NCI-H460 (cell line): ENCODE results near the gene SLC26A5. TPM values are rescaled to one million over a fixed set of nuclear protein-coding genes. Genes with fewer than 3 reads are reported as not detected.
"Not testable (repeated sequence)": the region's sequence is repeated elsewhere in the genome, so short reads cannot be mapped to it uniquely, and the experiment has no call there.

ENCODE experiments used
- DNase-seq: peaks from one replicate; pipeline ENCODE4 v3.0.0-alpha.2; 2016; ENCODE audit warnings: low read depth; ENCODE audit errors: extremely low read depth
- polyA plus RNA-seq: library from polyadenylated mRNA; depleted of rRNA; stranded (reverse); fragments of >200 nt; gene quantifications from 2 replicates; pipeline ENCODE4 v1.2.3, GENCODE V29; 2014; cell fraction: nucleus; rRNA removed
- total RNA-seq: library from RNA; depleted of rRNA; stranded (reverse); fragments of >200 nt; shearing (Covaris generic); gene quantifications from 2 replicates; pipeline ENCODE4 v1.2.3, GENCODE V29; 2014; rRNA removed

SLC26A5 gene
- total RNA-seq: not detected in 2 replicates
- polyA plus RNA-seq: not detected in 2 replicates

- peak; percentile 9 for DNase-seq
Observed at GRCh38 chr7:103446049-103446520, at the start of gene SLC26A5. Gene SLC26A5 (minus strand): TSS chr7:103446207. CDS start chr7:103421514, 24,693 bp downstream.

GRCh38 chr7:103487419-103487818 is 41.4 kb upstream of the SLC26A5 start:
- no peak for DNase-seq

- not testable (repeated sequence) for DNase-seq
Observed at GRCh38 chr7:103486873-103487272, 40.9 kb upstream of the SLC26A5 start.

- DNase-seq: no peak
Observed at GRCh38 chr7:103480771-103481170, 34.8 kb upstream of the SLC26A5 start.

GRCh38 chr7:103474956-103475355 is 28.9 kb upstream of the SLC26A5 start:
- no peak for DNase-seq

GRCh38 chr7:103469095-103469948 is 23.3 kb upstream of the SLC26A5 start:
- DNase-seq: no peak

- no peak for DNase-seq
Observed at GRCh38 chr7:103466814-103467213, 20.8 kb upstream of the SLC26A5 start.

GRCh38 chr7:103462358-103462757 is 16.4 kb upstream of the SLC26A5 start:
- no peak for DNase-seq

- peak; percentile 63 for DNase-seq
Observed at GRCh38 chr7:103447073-103447960, 1.3 kb upstream of the SLC26A5 start.

- DNase-seq: no peak
Observed at GRCh38 chr7:103445228-103446048, 569 bp downstream of the SLC26A5 start.

- no peak for DNase-seq
Observed at GRCh38 chr7:103439661-103440060, 6.3 kb downstream of the SLC26A5 start.

GRCh38 chr7:103437623-103438022 is 8.4 kb downstream of the SLC26A5 start:
- DNase-seq: no peak

GRCh38 chr7:103432712-103433111 is 13.3 kb downstream of the SLC26A5 start:
- DNase-seq: no peak

- no peak for DNase-seq
Observed at GRCh38 chr7:103425177-103425576, 20.8 kb downstream of the SLC26A5 start.

GRCh38 chr7:103423467-103424179 is 22.4 kb downstream of the SLC26A5 start:
- no peak for DNase-seq

GRCh38 chr7:103420857-103421384 is 25.1 kb downstream of the SLC26A5 start:
- no peak for DNase-seq

GRCh38 chr7:103418241-103418640 is 27.8 kb downstream of the SLC26A5 start:
- DNase-seq: no peak

GRCh38 chr7:103413407-103413806 is 32.6 kb downstream of the SLC26A5 start:
- no peak for DNase-seq

GRCh38 chr7:103412151-103412550 is 33.9 kb downstream of the SLC26A5 start:
- DNase-seq: no peak
